Panc1 (cell line): ENCODE measurements around the gene SNX6. TPM values are rescaled to one million over a fixed set of nuclear protein-coding genes. Genes with fewer than 3 reads are reported as not detected.

Experiments used
- ATAC-seq: fragments of 200-7000 bp; cut with Tn5 transposase; 2 replicates; pipeline ENCODE4 v1.9.1; 2020; ENCODE audit warnings: mild to moderate bottlenecking, moderate library complexity
- BruUV-seq: library from RNA; stranded (reverse); fragments of 400-500 nt; replicated peaks from 2 replicates; lab custom pipeline; 2021; lab: Mats Ljungman, UMichigan
- CTCF ChIA-PET: fragments of 300-600 bp; sonication (Branson Sonifier 250); formaldehyde crosslinking; loops from one replicate; lab custom pipeline; 2022; ENCODE audit warnings: antibody characterized with exemption; lab: Charles Lee
- POLR2A ChIA-PET: fragments of 300-600 bp; sonication (Branson Sonifier 250); formaldehyde crosslinking; loops from one replicate; lab custom pipeline; 2022; ENCODE audit warnings: antibody characterized with exemption; lab: Charles Lee
- DNase-seq: peaks from one replicate; pipeline ENCODE4 v3.0.0-alpha.2; 2010; ENCODE audit warnings: low read depth, low spot score
- H3K27ac ChIP-seq: 2 replicates; pipeline ENCODE4 v1.5.1; 2011; ENCODE audit warnings: mild to moderate bottlenecking, low read length, inconsistent platforms
- H3K27me3 ChIP-seq: fragments of 200-500 bp; sonication (Bioruptor generic); 2 replicates; pipeline ENCODE4 v1.6.0; 2014; ENCODE audit warnings: low read length, inconsistent platforms; ENCODE audit not compliant: control insufficient read depth, insufficient read depth
- H3K36me3 ChIP-seq: fragments of 200-500 bp; sonication (Bioruptor generic); 2 replicates; pipeline ENCODE4 v1.5.1; 2014; ENCODE audit warnings: inconsistent platforms, mild to moderate bottlenecking, low read length, moderate library complexity; ENCODE audit not compliant: control insufficient read depth, insufficient read depth
- H3K4me1 ChIP-seq: 2 replicates; pipeline ENCODE4 v1.5.1; 2011; ENCODE audit warnings: inconsistent platforms, mild to moderate bottlenecking, low read length, moderate library complexity; ENCODE audit not compliant: control insufficient read depth, insufficient read depth
- H3K4me3 ChIP-seq, 2 experiments: 2 replicates each; pipeline ENCODE4 v1.5.1; 2011 to 2012; ENCODE audit warnings: low read depth in 2 of 2, low read length in 2 of 2, mild to moderate bottlenecking in 2 of 2, inconsistent platforms in 1 of 2, moderate library complexity in 1 of 2
- H3K9me3 ChIP-seq: fragments of 200-500 bp; sonication (Bioruptor generic); 2 replicates; pipeline ENCODE4 v1.5.1; 2014; ENCODE audit warnings: low read depth, mild to moderate bottlenecking, inconsistent platforms, low read length, moderate library complexity; ENCODE audit not compliant: control insufficient read depth, insufficient read depth
- CTCF ChIP-seq: fragments of 450-650 bp; IDR thresholded peaks from 2 replicates; pipeline ENCODE4 v1.5.1; 2017; ENCODE audit warnings: mild to moderate bottlenecking
- POLR2AphosphoS5 ChIP-seq: IDR thresholded peaks from 2 replicates; pipeline ENCODE4 v1.6.1; 2012; ENCODE audit warnings: mild to moderate bottlenecking, low read depth, low read length, moderate library complexity
- REST ChIP-seq, 2 experiments: IDR thresholded peaks; 2 replicates each; pipeline ENCODE4 v1.6.1; 2011 to 2012; ENCODE audit warnings: low read depth in 2 of 2, control low read depth in 1 of 2, low read length in 1 of 2, mild to moderate bottlenecking in 1 of 2, moderate library complexity in 1 of 2; ENCODE audit not compliant: insufficient read depth in 1 of 2
- SIN3A ChIP-seq: IDR thresholded peaks from 2 replicates; pipeline ENCODE4 v1.6.1; 2012; ENCODE audit warnings: low read depth, mild to moderate bottlenecking, low read length, moderate library complexity, borderline replicate concordance; ENCODE audit not compliant: insufficient read depth
- TCF7L2 ChIP-seq: IDR thresholded peaks from 2 replicates; pipeline ENCODE4 v1.6.1; 2011; ENCODE audit warnings: mild to moderate bottlenecking, low read depth, low read length, inconsistent platforms
- in situ Hi-C: cut with HindIII; loops from 2 replicates; pipeline ENCODE4 v1.10.0; 2016; ENCODE audit warnings: low sequenced_read_pairs, low pct_unique_long_range_greater_than_20kb
- intact Hi-C: fragments of 100-400 bp; cut with micrococcal nuclease; formaldehyde crosslinking; loops from one replicate; pipeline ENCODE4 v1.10.0; 2022; ENCODE audit not compliant: unreplicated experiment
- total RNA-seq: library from RNA; stranded (reverse); gene quantifications from one replicate; pipeline ENCODE4 v1.2.1, GENCODE V29; 2021; ENCODE audit not compliant: unreplicated experiment

Gene SNX6
- total RNA-seq, 1 experiment from 2014 or later = 50.9 TPM

GRCh38 chr14:34537677-34538009, 92.3 kb downstream of the SNX6 start:
- 0 out of 2 replicates have a peak, but pooled peaks cover 4% of the 10 kb centered on the region for H3K4me1 ChIP-seq
- no peak overlapping the region for H3K4me3 ChIP-seq
- intact Hi-C loops (no loop called here), in situ Hi-C loops (no loop called here)
- no peak overlapping the region for H3K27ac ChIP-seq
- no TSS peak for BruUV-seq
- ATAC-seq (no peak), DNase-seq (no peak)
- POLR2A ChIA-PET = no interaction called here
- no peaks in the 10 kb centered on the region for H3K27me3 ChIP-seq
- CTCF ChIA-PET = no interaction called here
- H3K9me3 ChIP-seq = no peaks in the 10 kb centered on the region
- TF ChIP-seq SIN3A = no peak
- H3K36me3 ChIP-seq = peaks cover 5% of the 10 kb centered on the region; the same call in 1 of the 2 replicates

DNA sequence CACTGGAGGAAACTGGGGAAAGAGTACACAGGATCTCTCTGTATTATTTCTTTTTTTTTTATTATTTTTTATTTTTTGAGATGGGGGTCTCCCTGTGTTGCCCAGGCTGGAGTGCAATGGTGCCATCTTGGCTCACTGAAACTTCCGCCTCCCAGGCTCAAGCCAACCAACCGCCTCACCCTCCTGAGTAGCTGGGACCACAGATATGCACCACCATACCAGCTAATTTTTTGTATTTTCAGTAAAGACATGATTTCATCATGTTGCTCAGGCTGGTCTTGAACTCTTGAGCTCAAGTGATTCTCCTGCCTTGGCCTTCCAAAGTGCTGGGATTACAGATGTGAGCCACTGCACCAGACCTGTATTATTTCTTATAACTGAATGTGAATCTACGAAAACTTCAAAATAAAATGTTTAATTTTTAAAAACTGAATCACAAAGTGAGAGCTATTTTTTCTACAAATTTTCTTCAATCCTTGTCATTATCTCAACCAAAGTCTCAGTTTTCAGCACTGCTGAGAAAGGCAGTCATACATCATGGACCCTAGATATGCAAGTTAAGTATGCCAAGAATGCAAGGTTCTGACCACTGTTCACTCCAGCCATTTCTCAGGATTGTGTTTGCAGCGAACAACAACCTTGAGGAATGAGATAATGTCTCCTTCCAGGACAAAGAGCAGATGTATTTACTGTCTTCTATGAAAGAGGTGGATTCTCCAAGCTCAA, 92.8 kb downstream of the SNX6 start:
- Histone ChIP-seq H3K9me3 (no peaks in the 10 kb centered on the region), H3K27me3 (no peaks in the 10 kb centered on the region), H3K4me1 (0 out of 2 replicates have a peak, but pooled peaks cover 4% of the 10 kb centered on the region), H3K36me3 (peaks cover 5% of the 10 kb centered on the region; the same call in 1 of the 2 replicates), H3K4me3 (no peak overlapping the region), H3K27ac (no peak overlapping the region)
- DNase-seq = no peak
- in situ Hi-C loops (no loop called here), intact Hi-C loops (no loop called here)
- ChIA-PET CTCF (no interaction called here), POLR2A (interaction anchor here (0.7 kb wide), 1 partner anchor 810 kb away, joined by 3 read pairs; no protein-coding TSS in a partner anchor)
- ATAC-seq = no peak
- BruUV-seq = no TSS peak
- TF ChIP-seq SIN3A = no peak
- no peak for TF ChIP-seq TCF7L2
- TF ChIP-seq POLR2AphosphoS5 = no peak
- no peak for TF ChIP-seq CTCF
- no peak for TF ChIP-seq REST (IDR thresholded peaks at IDR 0.05; ENCODE audit: insufficient read depth in 1 of 2, low read depth in 2 of 2, low read length in 1 of 2)

DNA sequence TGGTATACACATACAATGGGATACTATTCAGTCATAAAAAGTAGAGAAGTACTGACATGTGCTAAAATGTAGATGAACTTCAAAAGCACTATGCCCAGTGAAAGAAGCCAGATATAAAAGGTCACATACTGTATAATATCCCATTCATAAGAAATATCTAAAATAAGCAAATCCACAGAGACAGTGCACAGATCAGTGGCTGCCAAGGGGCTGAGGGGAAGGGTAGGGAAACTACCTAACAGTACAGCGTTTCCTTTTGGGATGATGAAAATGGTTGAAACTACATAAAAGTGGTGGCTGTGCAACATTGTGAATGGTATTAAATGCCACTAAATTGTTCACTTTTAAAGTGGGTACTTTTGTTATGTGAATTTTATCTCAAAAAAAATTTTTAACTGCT, 102.4 kb downstream of the SNX6 start:
- ATAC-seq = no peak
- BruUV-seq = no TSS peak
- Histone ChIP-seq H3K9me3 (no peaks in the 10 kb centered on the region), H3K4me1 (no peaks in the 10 kb centered on the region), H3K27me3 (no peaks in the 10 kb centered on the region), H3K27ac (no peak overlapping the region), H3K36me3 (peaks cover under 1% of the 10 kb centered on the region), H3K4me3 (no peak overlapping the region)
- in situ Hi-C loops (no loop called here), intact Hi-C loops (no loop called here)
- CTCF ChIA-PET = no interaction called here
- DNase-seq = no peak
- POLR2A ChIA-PET = no interaction called here
- TF ChIP-seq TCF7L2 (no peak), CTCF (no peak), REST (IDR thresholded peaks at IDR 0.05; ENCODE audit: insufficient read depth in 1 of 2, low read depth in 2 of 2, low read length in 1 of 2) (no peak)
